Loucy (cell line): ENCODE measurements around the gene PRPF38A.

Experiments used
- EZH2phosphoT487 ChIP-seq: fragments of 200-600 bp; IDR thresholded peaks from 2 replicates; pipeline ENCODE4 v1.6.1; 2018; ENCODE audit warnings: antibody characterized with exemption, mild to moderate bottlenecking, moderate library complexity, borderline replicate concordance
- TF ChIP-seq, protein P1 (sequence below): fragments of 200-600 bp; sonication (generic); conservative IDR thresholded peaks from 2 replicates; pipeline ENCODE4 v1.5.1; 2014; ENCODE audit warnings: mild to moderate bottlenecking, antibody characterized with exemption, low read length

DNA sequence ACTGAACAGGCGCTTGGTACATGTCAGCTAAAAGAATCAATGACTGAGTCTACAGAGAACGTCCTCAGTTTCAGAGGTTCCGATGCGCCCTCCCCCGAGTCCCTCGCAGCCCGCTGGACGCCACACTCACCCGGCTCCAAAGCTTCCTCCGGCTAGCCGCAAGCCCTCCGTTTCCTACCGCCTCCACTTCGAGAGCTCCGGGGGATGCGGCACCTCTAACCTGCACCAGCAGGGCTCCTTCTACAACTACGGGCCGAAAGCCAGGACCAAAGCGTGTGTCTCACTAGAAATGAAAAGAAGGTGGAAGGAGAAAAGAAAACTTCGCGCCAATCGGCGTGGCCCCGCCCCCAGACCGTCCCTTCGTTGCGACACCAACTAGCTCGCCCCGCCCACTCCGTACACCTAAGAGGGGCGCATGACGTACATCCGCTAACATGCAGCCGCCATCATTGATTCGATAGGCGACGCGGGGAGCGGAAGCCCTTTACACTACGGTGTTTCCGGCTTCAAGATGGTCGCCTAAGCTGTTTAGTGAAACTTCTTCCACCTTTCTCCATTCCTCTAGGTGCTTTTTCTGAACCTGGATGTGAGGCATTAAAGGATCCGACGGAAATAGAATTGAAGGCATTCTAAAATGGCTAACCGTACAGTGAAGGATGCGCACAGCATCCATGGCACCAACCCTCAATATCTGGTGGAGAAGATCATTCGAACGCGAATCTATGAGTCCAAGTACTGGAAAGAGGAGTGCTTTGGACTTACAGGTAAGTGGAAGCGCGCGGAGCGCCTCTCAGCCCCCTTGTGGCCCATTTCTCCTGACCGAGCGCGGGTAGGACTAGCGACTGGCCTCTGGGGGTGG, at the start of gene PRPF38A, which contains the start of gene ORC1:
- TF ChIP-seq, protein P1, sequence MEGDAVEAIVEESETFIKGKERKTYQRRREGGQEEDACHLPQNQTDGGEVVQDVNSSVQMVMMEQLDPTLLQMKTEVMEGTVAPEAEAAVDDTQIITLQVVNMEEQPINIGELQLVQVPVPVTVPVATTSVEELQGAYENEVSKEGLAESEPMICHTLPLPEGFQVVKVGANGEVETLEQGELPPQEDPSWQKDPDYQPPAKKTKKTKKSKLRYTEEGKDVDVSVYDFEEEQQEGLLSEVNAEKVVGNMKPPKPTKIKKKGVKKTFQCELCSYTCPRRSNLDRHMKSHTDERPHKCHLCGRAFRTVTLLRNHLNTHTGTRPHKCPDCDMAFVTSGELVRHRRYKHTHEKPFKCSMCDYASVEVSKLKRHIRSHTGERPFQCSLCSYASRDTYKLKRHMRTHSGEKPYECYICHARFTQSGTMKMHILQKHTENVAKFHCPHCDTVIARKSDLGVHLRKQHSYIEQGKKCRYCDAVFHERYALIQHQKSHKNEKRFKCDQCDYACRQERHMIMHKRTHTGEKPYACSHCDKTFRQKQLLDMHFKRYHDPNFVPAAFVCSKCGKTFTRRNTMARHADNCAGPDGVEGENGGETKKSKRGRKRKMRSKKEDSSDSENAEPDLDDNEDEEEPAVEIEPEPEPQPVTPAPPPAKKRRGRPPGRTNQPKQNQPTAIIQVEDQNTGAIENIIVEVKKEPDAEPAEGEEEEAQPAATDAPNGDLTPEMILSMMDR = peak; percentile 82
- TF ChIP-seq EZH2phosphoT487 = no peak
